ENCODE results near the gene HSPB8. TPM values are rescaled to one million over a fixed set of nuclear protein-coding genes. Genes with fewer than 3 reads are reported as not detected.

The HSPB8 gene
- total and polyA plus RNA-seq, 2 of the 8 experiments (the other 6 are each of a cell fraction or from before 2014, with no cell fraction given): 11.7 to 28.2 TPM

GRCh38 chr12:119229837-119230236 lies 51.1 kb downstream of the HSPB8 start (continued):
- peak; percentile 55; the same call in 1 of the 2 replicates for TF ChIP-seq ATF3 (IDR thresholded peaks at IDR 0.05; ENCODE audit: insufficient read depth, low read depth, low read length)
- TF ChIP-seq SIN3A (conservative IDR thresholded peaks at IDR 0.05 in 1 of 2, IDR thresholded peaks at IDR 0.05 in 1 of 2; ENCODE audit: low read depth in 1 of 2, low read length in 2 of 2): no peak
- TF ChIP-seq, protein P1, sequence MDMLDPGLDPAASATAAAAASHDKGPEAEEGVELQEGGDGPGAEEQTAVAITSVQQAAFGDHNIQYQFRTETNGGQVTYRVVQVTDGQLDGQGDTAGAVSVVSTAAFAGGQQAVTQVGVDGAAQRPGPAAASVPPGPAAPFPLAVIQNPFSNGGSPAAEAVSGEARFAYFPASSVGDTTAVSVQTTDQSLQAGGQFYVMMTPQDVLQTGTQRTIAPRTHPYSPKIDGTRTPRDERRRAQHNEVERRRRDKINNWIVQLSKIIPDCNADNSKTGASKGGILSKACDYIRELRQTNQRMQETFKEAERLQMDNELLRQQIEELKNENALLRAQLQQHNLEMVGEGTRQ (IDR thresholded peaks at IDR 0.05; ENCODE audit: low read length): peak; percentile 87
- TF ChIP-seq TCF12 (IDR thresholded peaks at IDR 0.05; ENCODE audit: low read depth, low read length): no peak
- no peak for TF ChIP-seq GTF2F1 (IDR thresholded peaks at IDR 0.05; ENCODE audit: borderline replicate concordance, low read depth, low read length)
- TF ChIP-seq MAFK (IDR thresholded peaks at IDR 0.05; ENCODE audit: low read depth, low read length): no peak; the same call in 1 of the 2 replicates
- no peak for TF ChIP-seq KDM1A (IDR thresholded peaks at IDR 0.05; ENCODE audit: borderline replicate concordance, low read length)
- no peak for TF ChIP-seq SP4 (IDR thresholded peaks at IDR 0.05; ENCODE audit: low read length)
- no peak for TF ChIP-seq EP300 (IDR thresholded peaks at IDR 0.05; ENCODE audit: borderline replicate concordance in 1 of 2, low read depth in 2 of 2, low read length in 2 of 2)
- 0 out of 4 replicates have a peak, but pooled peaks of 1 of the 2 experiments have one; percentile 1 for TF ChIP-seq RAD21 (IDR thresholded peaks at IDR 0.05 in 1 of 2, conservative IDR thresholded peaks at IDR 0.05 in 1 of 2; ENCODE audit: low read depth in 2 of 2, low read length in 2 of 2)
- TF ChIP-seq RFX5 (IDR thresholded peaks at IDR 0.05; ENCODE audit: borderline replicate concordance, low read depth, low read length): no peak
- no peak for TF ChIP-seq KDM5A (IDR thresholded peaks at IDR 0.05; ENCODE audit: low read length)
- no peak for TF ChIP-seq CTBP2 (IDR thresholded peaks at IDR 0.05; ENCODE audit: borderline replicate concordance, insufficient read depth, insufficient read length, low read length)
- no peak for TF ChIP-seq CTCF (IDR thresholded peaks at IDR 0.05; ENCODE audit: control extremely low read depth in 1 of 3, insufficient read depth in 1 of 3, low read depth in 1 of 3, low read length in 3 of 3)
- peak; percentile 55; the same call in 1 of the 2 replicates for TF ChIP-seq TAF1 (IDR thresholded peaks at IDR 0.05; ENCODE audit: low read depth, low read length)
- no peak for TF ChIP-seq BACH1 (IDR thresholded peaks at IDR 0.05; ENCODE audit: low read length)
- TF ChIP-seq PHF8 (conservative IDR thresholded peaks at IDR 0.05; ENCODE audit: low read depth, low read length): no peak
- no peak for TF ChIP-seq SUZ12 (IDR thresholded peaks at IDR 0.05; ENCODE audit: low read length)
- no peak for TF ChIP-seq EGR1 (IDR thresholded peaks at IDR 0.05; ENCODE audit: borderline replicate concordance, low read depth, low read length)
- TF ChIP-seq CREB1 (IDR thresholded peaks at IDR 0.05): peak; percentile 42; the same call in 1 of the 2 replicates
- 0 out of 2 replicates have a peak, but pooled peaks have one; percentile 24 for TF ChIP-seq POLR2AphosphoS5 (IDR thresholded peaks at IDR 0.05; ENCODE audit: low read depth, low read length)

Data from H1 (cell line).